Stimulated activated naive B cell treated with anti-CD40 and anti-IgM and Interleukin-4, amounts not matched to agents 10 μg/mL and 1 μg/mL and 100 μg/mL, for 72 hours (primary cell): Measurements from ENCODE around the gene SSBP3.
"Not testable (repeated sequence)": the region's sequence is repeated elsewhere in the genome, so short reads cannot be mapped to it uniquely, and the experiment has no call there.

Source experiments
- ATAC-seq, 2 donors: fragments of 150-1000 bp; cut with Tn5 transposase; replicated peaks; 2 replicates each; pipeline ENCODE4 v1.10.0; 2021; ENCODE audit warnings: moderate library complexity in 1 of 2
- DNase-seq: peaks from one replicate; pipeline ENCODE4 v3.0.0; 2021
- H3K27ac Mint-ChIP-seq: one replicate; pipeline ENCODE4 v1.8.0; 2022; ENCODE audit warnings: mild to moderate bottlenecking, mixed read lengths
- H3K27me3 Mint-ChIP-seq, 2 donors: one replicate each; pipeline ENCODE4 v1.8.0; 2022; ENCODE audit warnings: mixed read lengths in 2 of 2
- H3K36me3 Mint-ChIP-seq, 2 donors: one replicate each; pipeline ENCODE4 v1.8.0; 2022; ENCODE audit warnings: mixed read lengths in 2 of 2, mild to moderate bottlenecking in 1 of 2
- H3K4me1 Mint-ChIP-seq, 2 donors: one replicate each; pipeline ENCODE4 v1.8.0; 2022; ENCODE audit warnings: mixed read lengths in 2 of 2, mild to moderate bottlenecking in 1 of 2
- H3K4me3 Mint-ChIP-seq, 2 donors: one replicate each; pipeline ENCODE4 v1.8.0; 2022; ENCODE audit warnings: mild to moderate bottlenecking in 2 of 2, mixed read lengths in 2 of 2, moderate library complexity in 1 of 2
- H3K9me3 Mint-ChIP-seq, 2 donors: one replicate each; pipeline ENCODE4 v1.8.0; 2022; ENCODE audit warnings: mixed read lengths in 2 of 2, mild to moderate bottlenecking in 1 of 2

Gene SSBP3

GRCh38 chr1:54221867-54222484 is 184.2 kb downstream of the SSBP3 start:
- peaks cover 2 to 23% of the 10 kb centered on the region in 2 donors for H3K4me1 Mint-ChIP-seq
- no peaks in the 10 kb centered on the region for H3K27me3 Mint-ChIP-seq
- ATAC-seq = no peak
- H3K4me3 Mint-ChIP-seq = no peak overlapping the region
- peaks cover 38 to 58% of the 10 kb centered on the region in 2 donors for H3K36me3 Mint-ChIP-seq
- DNase-seq = no peak
- H3K27ac Mint-ChIP-seq = no peak overlapping the region
- no peaks in the 10 kb centered on the region for H3K9me3 Mint-ChIP-seq

GRCh38 chr1:54221113-54221834 is 184.9 kb downstream of the SSBP3 start:
- ATAC-seq (peak; percentile 35 to 42), DNase-seq (no peak)
- H3K36me3 Mint-ChIP-seq = peaks cover 44 to 64% of the 10 kb centered on the region in 2 donors
- no peak overlapping the region for H3K4me3 Mint-ChIP-seq
- no peak overlapping the region for H3K27ac Mint-ChIP-seq
- H3K4me1 Mint-ChIP-seq = peaks cover 2 to 23% of the 10 kb centered on the region in 2 donors
- no peaks in the 10 kb centered on the region for H3K27me3 Mint-ChIP-seq
- no peaks in the 10 kb centered on the region for H3K9me3 Mint-ChIP-seq

GRCh38 chr1:54220004-54220811 is 186.0 kb downstream of the SSBP3 start:
- ATAC-seq = no peak
- peak overlapping the region; percentile 65 for H3K27ac Mint-ChIP-seq
- DNase-seq = no peak
- no peaks in the 10 kb centered on the region for H3K9me3 Mint-ChIP-seq
- no peak overlapping the region for H3K4me3 Mint-ChIP-seq
- peaks cover 2 to 23% of the 10 kb centered on the region in 2 donors for H3K4me1 Mint-ChIP-seq
- H3K27me3 Mint-ChIP-seq = no peaks in the 10 kb centered on the region
- H3K36me3 Mint-ChIP-seq = peaks cover 45 to 66% of the 10 kb centered on the region in 2 donors

- no peaks in the 10 kb centered on the region for H3K9me3 Mint-ChIP-seq
- DNase-seq (no peak), ATAC-seq (no peak)
- peaks cover 2 to 23% of the 10 kb centered on the region in 2 donors for H3K4me1 Mint-ChIP-seq
- H3K27ac Mint-ChIP-seq = peak overlapping the region; percentile 65
- H3K36me3 Mint-ChIP-seq = peaks cover 45 to 64% of the 10 kb centered on the region in 2 donors
- no peak overlapping the region for H3K4me3 Mint-ChIP-seq
- no peaks in the 10 kb centered on the region for H3K27me3 Mint-ChIP-seq
Measured at GRCh38 chr1:54219688-54220003, 186.5 kb downstream of the SSBP3 start.

- Mint-ChIP-seq H3K36me3 (peaks cover 47 to 66% of the 10 kb centered on the region in 2 donors), H3K4me3 (no peak overlapping the region), H3K4me1 (peaks cover 2 to 23% of the 10 kb centered on the region in 2 donors), H3K9me3 (no peaks in the 10 kb centered on the region), H3K27ac (peak overlapping the region; percentile 81), H3K27me3 (no peaks in the 10 kb centered on the region)
- ATAC-seq = no peak
- DNase-seq = no peak
Measured at GRCh38 chr1:54218883-54219687, 187.1 kb downstream of the SSBP3 start.

- ATAC-seq (no peak), DNase-seq (no peak)
- Mint-ChIP-seq H3K36me3 (peaks cover 51 to 69% of the 10 kb centered on the region in 2 donors), H3K9me3 (no peaks in the 10 kb centered on the region), H3K4me1 (peaks cover 0 to 2% of the 10 kb centered on the region in 2 donors), H3K27me3 (no peaks in the 10 kb centered on the region), H3K27ac (no peak overlapping the region), H3K4me3 (no peak overlapping the region)
Measured at GRCh38 chr1:54215523-54215922, 190.7 kb downstream of the SSBP3 start.

GRCh38 chr1:54212872-54213271 is 193.3 kb downstream of the SSBP3 start:
- ATAC-seq (no peak), DNase-seq (no peak)
- Mint-ChIP-seq H3K36me3 (peaks cover 53 to 66% of the 10 kb centered on the region in 2 donors), H3K4me1 (no peaks in the 10 kb centered on the region), H3K4me3 (no peak overlapping the region), H3K27me3 (no peaks in the 10 kb centered on the region), H3K27ac (no peak overlapping the region), H3K9me3 (no peaks in the 10 kb centered on the region)

- peaks cover 49 to 64% of the 10 kb centered on the region in 2 donors for H3K36me3 Mint-ChIP-seq
- DNase-seq, H3K9me3 Mint-ChIP-seq, H3K4me3 Mint-ChIP-seq, ATAC-seq, H3K4me1 Mint-ChIP-seq, H3K27me3 Mint-ChIP-seq, H3K27ac Mint-ChIP-seq: not testable (repeated sequence)
Measured at GRCh38 chr1:54207896-54208295, 198.3 kb downstream of the SSBP3 start.

GRCh38 chr1:54207287-54207686 is 198.9 kb downstream of the SSBP3 start:
- no peak for ATAC-seq
- DNase-seq = no peak
- peaks cover 43 to 62% of the 10 kb centered on the region in 2 donors for H3K36me3 Mint-ChIP-seq
- H3K27me3 Mint-ChIP-seq = no peaks in the 10 kb centered on the region
- H3K4me1 Mint-ChIP-seq = peaks cover 7 to 10% of the 10 kb centered on the region in 2 donors
- H3K27ac Mint-ChIP-seq = no peak overlapping the region
- no peak overlapping the region for H3K4me3 Mint-ChIP-seq
- H3K9me3 Mint-ChIP-seq = no peaks in the 10 kb centered on the region

- no peak overlapping the region for H3K4me3 Mint-ChIP-seq
- peaks cover 27 to 44% of the 10 kb centered on the region in 2 donors for H3K36me3 Mint-ChIP-seq
- no peak for DNase-seq
- peaks cover 21 to 35% of the 10 kb centered on the region in 2 donors for H3K4me1 Mint-ChIP-seq
- no peak overlapping the region for H3K27ac Mint-ChIP-seq
- no peak for ATAC-seq
- H3K9me3 Mint-ChIP-seq = no peaks in the 10 kb centered on the region
- no peaks in the 10 kb centered on the region for H3K27me3 Mint-ChIP-seq
Measured at GRCh38 chr1:54204199-54204598, 202.0 kb downstream of the SSBP3 start.

- ATAC-seq (no peak), DNase-seq (no peak)
- peak overlapping the region; percentile 87 for H3K27ac Mint-ChIP-seq
- peaks cover 10 to 19% of the 10 kb centered on the region in 2 donors for H3K36me3 Mint-ChIP-seq
- no peaks in the 10 kb centered on the region for H3K27me3 Mint-ChIP-seq
- no peaks in the 10 kb centered on the region for H3K9me3 Mint-ChIP-seq
- peaks cover 20 to 40% of the 10 kb centered on the region in 2 donors for H3K4me1 Mint-ChIP-seq
- H3K4me3 Mint-ChIP-seq = peak overlapping the region; percentile 95 to 97
Measured at GRCh38 chr1:54200519-54200997, 205.6 kb downstream of the SSBP3 start.

GRCh38 chr1:54199765-54200518 is 206.3 kb downstream of the SSBP3 start, which contains the start of the genes CYB5RL and MRPL37:
CYB5RL (minus strand) TSS chr1:54200030; CDS start chr1:54195616, 4,414 bp downstream.
MRPL37 (plus strand) TSS chr1:54200167; CDS start chr1:54200244, 77 bp downstream.
- H3K9me3 Mint-ChIP-seq = no peaks in the 10 kb centered on the region
- no peaks in the 10 kb centered on the region for H3K27me3 Mint-ChIP-seq

GRCh38 chr1:54199151-54199764 is 206.9 kb downstream of the SSBP3 start:
- ATAC-seq (peak; percentile 3 to 10), DNase-seq (no peak)
- Mint-ChIP-seq H3K9me3 (no peaks in the 10 kb centered on the region), H3K4me1 (peaks cover 20 to 40% of the 10 kb centered on the region in 2 donors), H3K27ac (peak overlapping the region; percentile 87), H3K36me3 (peaks cover 10 to 19% of the 10 kb centered on the region in 2 donors), H3K4me3 (peak overlapping the region; percentile 95 to 97), H3K27me3 (no peaks in the 10 kb centered on the region)

More at GRCh38 chr1:54199765-54200518, 206.3 kb downstream of the SSBP3 start, which contains the start of the genes CYB5RL and MRPL37:
- DNase-seq (peak; percentile 91), ATAC-seq (peak; percentile 98)
- Mint-ChIP-seq H3K36me3 (peaks cover 9 to 18% of the 10 kb centered on the region in 2 donors), H3K27ac (peak within 1 kb of the TSS; percentile 87), H3K4me1 (peaks cover 20 to 40% of the 10 kb centered on the region in 2 donors), H3K4me3 (peak within 1 kb of the TSS; percentile 95 to 97)
